Retinal pigment epithelial cell (primary cell): ENCODE measurements around the gene FAM204A.

Experiments used
- DNase-seq: peaks from one replicate; pipeline ENCODE4 v3.0.0-alpha.2; 2010; ENCODE audit warnings: low read depth
- H3K4me3 ChIP-seq: 2 replicates; pipeline ENCODE4 v1.5.1; 2011; ENCODE audit warnings: mild to moderate bottlenecking, low read length, control low read depth, moderate library complexity
- CTCF ChIP-seq: conservative IDR thresholded peaks from 2 replicates; pipeline ENCODE4 v1.5.1; 2011; ENCODE audit warnings: low read depth, low read length, control low read depth, inconsistent platforms

Gene FAM204A

GRCh38 chr10:118256209-118256608 lies 85.9 kb downstream of the FAM204A start:
- TF ChIP-seq CTCF, result no peak
- DNase-seq, result no peak
- H3K4me3 ChIP-seq, result no peak overlapping the region

GRCh38 chr10:118255355-118255754 lies 86.8 kb downstream of the FAM204A start:
- no peak for DNase-seq
- no peak overlapping the region for H3K4me3 ChIP-seq
- TF ChIP-seq CTCF, result no peak

GRCh38 chr10:118254654-118255053 lies 87.5 kb downstream of the FAM204A start:
- no peak for DNase-seq
- no peak for TF ChIP-seq CTCF
- no peak overlapping the region for H3K4me3 ChIP-seq

GRCh38 chr10:118253397-118253796 lies 88.7 kb downstream of the FAM204A start:
- TF ChIP-seq CTCF, result no peak
- no peak overlapping the region for H3K4me3 ChIP-seq
- DNase-seq, result no peak

- no peak for TF ChIP-seq CTCF
- DNase-seq, result no peak
- no peak overlapping the region for H3K4me3 ChIP-seq
These were observed 90.3 kb downstream of the FAM204A start for GRCh38 chr10:118251791-118252190.

- no peak for TF ChIP-seq CTCF
- no peak overlapping the region for H3K4me3 ChIP-seq
- DNase-seq, result no peak
These were observed 92.4 kb downstream of the FAM204A start for GRCh38 chr10:118249714-118250113.
